HEK293T (cell line): ENCODE results near the gene CST7.

Source experiments
- CTCF ChIA-PET: fragments of 350-600 bp; formaldehyde crosslinking; extraction: SDS; loops from one replicate; lab custom pipeline; 2021; ENCODE audit warnings: antibody characterized with exemption, inconsistent platforms; lab: Yijun Ruan, JAX
- POLR2A ChIA-PET: fragments of 350-600 bp; formaldehyde crosslinking; extraction: SDS; loops from one replicate; lab custom pipeline; 2020; ENCODE audit warnings: antibody characterized with exemption, inconsistent platforms; lab: Yijun Ruan, JAX
- DNase-seq: peaks from one replicate; pipeline ENCODE4 v3.0.0; 2012; ENCODE audit warnings: mixed read lengths; ENCODE audit errors: extremely low spot score
- ARNT ChIP-seq: fragments of 450-650 bp; IDR thresholded peaks from 2 replicates; pipeline ENCODE4 v1.6.1; 2017; ENCODE audit warnings: mild to moderate bottlenecking
- BHLHE40 ChIP-seq: fragments of 450-650 bp; IDR thresholded peaks from 2 replicates; pipeline ENCODE4 v1.6.1; 2016; ENCODE audit warnings: mild to moderate bottlenecking, moderate library complexity, borderline replicate concordance
- CTBP1 ChIP-seq: fragments of 450-650 bp; IDR thresholded peaks from 2 replicates; pipeline ENCODE4 v1.6.1; 2016; ENCODE audit warnings: borderline replicate concordance
- ELF4 ChIP-seq: fragments of 450-650 bp; IDR thresholded peaks from 2 replicates; pipeline ENCODE4 v1.6.1; 2017; ENCODE audit warnings: antibody characterized with exemption
- FOXA1 ChIP-seq: fragments of 450-650 bp; IDR thresholded peaks from 2 replicates; pipeline ENCODE4 v1.6.1; 2016; ENCODE audit warnings: mild to moderate bottlenecking
- FOXK2 ChIP-seq: fragments of 450-650 bp; IDR thresholded peaks from 2 replicates; pipeline ENCODE4 v1.6.1; 2016; ENCODE audit warnings: mild to moderate bottlenecking
- FOXM1 ChIP-seq: fragments of 450-650 bp; IDR thresholded peaks from 2 replicates; pipeline ENCODE4 v1.6.1; 2017; ENCODE audit warnings: mild to moderate bottlenecking, borderline replicate concordance
- HDGF ChIP-seq: fragments of 450-650 bp; IDR thresholded peaks from 2 replicates; pipeline ENCODE4 v1.6.1; 2017; ENCODE audit warnings: antibody characterized with exemption, borderline replicate concordance
- L3MBTL2 ChIP-seq: fragments of 450-650 bp; conservative IDR thresholded peaks from 2 replicates; pipeline ENCODE4 v1.6.1; 2016; ENCODE audit warnings: mild to moderate bottlenecking
- LEF1 ChIP-seq: fragments of 450-650 bp; IDR thresholded peaks from 2 replicates; pipeline ENCODE4 v1.6.1; 2017; ENCODE audit warnings: mild to moderate bottlenecking, borderline replicate concordance
- NFRKB ChIP-seq: fragments of 450-650 bp; IDR thresholded peaks from 2 replicates; pipeline ENCODE4 v1.6.1; 2016; ENCODE audit warnings: mild to moderate bottlenecking, moderate library complexity
- SP1 ChIP-seq: fragments of 450-650 bp; IDR thresholded peaks from 2 replicates; pipeline ENCODE4 v1.6.1; 2017
- SUZ12 ChIP-seq: fragments of 450-650 bp; IDR thresholded peaks from 2 replicates; pipeline ENCODE4 v1.6.1; 2016; ENCODE audit warnings: mild to moderate bottlenecking
- TARDBP ChIP-seq: fragments of 450-650 bp; IDR thresholded peaks from 2 replicates; pipeline ENCODE4 v1.6.1; 2016
- ZNF384 ChIP-seq: fragments of 450-650 bp; IDR thresholded peaks from 2 replicates; pipeline ENCODE4 v1.6.1; 2016
- TF ChIP-seq, protein P1 (sequence below): fragments of 450-650 bp; IDR thresholded peaks from 2 replicates; pipeline ENCODE4 v1.6.1; 2016

CST7 gene

DNA sequence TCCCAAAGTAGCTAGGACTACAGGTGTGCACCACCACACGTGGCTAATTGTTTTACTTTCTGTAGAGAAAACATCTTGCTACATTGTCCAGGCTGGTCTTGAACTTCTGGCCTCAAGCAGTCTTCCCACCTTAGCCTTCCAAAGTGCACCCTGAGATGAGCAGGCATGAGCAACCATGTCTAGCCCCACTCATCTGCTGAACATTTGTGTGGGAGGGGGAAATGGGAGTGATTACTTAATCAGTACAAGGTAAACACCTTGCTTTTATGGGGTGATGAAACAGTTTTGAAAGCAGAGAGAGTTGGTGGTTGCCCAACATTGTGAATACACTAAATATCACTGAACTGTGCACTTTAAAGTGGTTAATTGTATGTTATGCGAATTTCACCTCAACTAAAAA, 38.2 kb downstream of the CST7 start:
- no peak for DNase-seq
- TF ChIP-seq CTBP1 = no peak
- TF ChIP-seq L3MBTL2 = no peak
- TF ChIP-seq LEF1 = no peak
- no peak for TF ChIP-seq TARDBP
- TF ChIP-seq, protein P1, sequence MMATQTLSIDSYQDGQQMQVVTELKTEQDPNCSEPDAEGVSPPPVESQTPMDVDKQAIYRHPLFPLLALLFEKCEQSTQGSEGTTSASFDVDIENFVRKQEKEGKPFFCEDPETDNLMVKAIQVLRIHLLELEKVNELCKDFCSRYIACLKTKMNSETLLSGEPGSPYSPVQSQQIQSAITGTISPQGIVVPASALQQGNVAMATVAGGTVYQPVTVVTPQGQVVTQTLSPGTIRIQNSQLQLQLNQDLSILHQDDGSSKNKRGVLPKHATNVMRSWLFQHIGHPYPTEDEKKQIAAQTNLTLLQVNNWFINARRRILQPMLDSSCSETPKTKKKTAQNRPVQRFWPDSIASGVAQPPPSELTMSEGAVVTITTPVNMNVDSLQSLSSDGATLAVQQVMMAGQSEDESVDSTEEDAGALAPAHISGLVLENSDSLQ = no peak
- CTCF ChIA-PET = no interaction called here
- POLR2A ChIA-PET = no interaction called here

DNA sequence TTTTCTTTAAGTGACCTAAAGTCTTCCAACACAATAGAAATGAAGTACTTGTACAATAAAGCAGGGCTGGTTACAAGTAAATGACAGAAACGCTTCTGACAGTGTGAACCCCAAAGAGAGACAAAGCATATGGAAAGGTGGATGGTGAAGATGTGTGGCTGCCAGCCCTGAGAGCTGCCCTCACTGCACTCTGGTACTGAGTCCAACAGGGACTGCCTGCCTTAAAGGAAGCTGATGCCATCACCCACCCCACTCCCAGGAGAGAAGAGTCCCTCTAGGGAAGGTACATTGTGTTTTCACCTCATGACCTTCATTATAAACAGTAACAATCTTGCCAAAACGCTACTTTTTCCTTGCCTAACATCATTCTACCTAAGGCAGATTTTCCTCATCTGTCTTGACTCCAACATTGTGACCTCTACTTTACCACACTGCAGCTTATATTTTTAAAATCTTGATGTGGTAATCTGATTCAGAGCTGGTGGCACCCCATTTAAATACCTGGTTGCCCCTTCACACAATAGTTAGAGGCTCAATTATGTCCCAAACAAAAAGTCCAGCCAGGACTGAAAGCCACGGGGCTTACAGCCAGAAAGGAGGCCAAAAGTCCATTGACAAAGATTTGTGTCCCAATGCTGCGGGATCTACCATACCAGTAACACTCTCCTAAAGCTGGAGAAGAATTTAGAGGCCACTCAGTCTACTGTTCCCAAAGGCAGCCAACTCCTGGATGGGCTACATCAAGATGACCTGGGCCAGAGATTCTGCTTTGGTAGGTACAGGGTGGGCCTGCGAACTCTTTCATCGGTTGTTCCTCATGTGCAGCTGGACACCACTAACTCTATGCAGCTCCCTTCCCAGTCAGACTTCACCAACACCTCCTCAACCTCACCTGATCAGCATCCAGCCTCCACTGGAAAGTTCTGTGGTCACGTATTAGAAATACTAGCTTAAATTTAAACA, 39.1 kb downstream of the CST7 start:
- ChIA-PET POLR2A (interaction anchor here (0.9 kb wide), 1 partner anchor 419 kb away, joined by 3 read pairs; the partner anchor contains the start of gene GINS1), CTCF (no interaction called here)
- DNase-seq = no peak
- TF ChIP-seq ELF4 (no peak), HDGF (no peak), NFRKB (no peak), FOXA1 (no peak), BHLHE40 (no peak), ZNF384 (no peak), ARNT (no peak), FOXK2 (no peak), L3MBTL2 (no peak), FOXM1 (no peak), TARDBP (no peak), SUZ12 (no peak)

DNA sequence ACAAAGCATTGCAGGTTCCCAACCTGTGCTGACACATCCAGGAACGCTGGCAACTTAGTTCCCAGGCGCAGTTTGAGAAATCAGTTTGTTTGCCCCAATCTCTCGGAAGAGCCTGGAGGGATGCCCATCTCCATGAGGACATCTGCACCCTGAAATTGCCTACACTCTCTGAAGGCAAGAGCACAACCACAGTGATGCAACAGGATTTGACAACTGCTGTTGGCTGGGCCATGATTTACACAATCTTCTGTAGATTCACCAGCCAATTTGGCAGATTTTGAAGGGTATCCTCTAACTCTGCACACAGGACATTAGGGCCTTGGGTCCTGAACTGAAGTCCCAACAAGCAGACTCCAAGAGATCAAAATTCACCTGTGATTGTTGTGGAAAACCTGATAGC, 40.1 kb downstream of the CST7 start:
- CTCF ChIA-PET = no interaction called here
- POLR2A ChIA-PET = interaction anchor here (0.9 kb wide), 1 partner anchor 418 kb away, joined by 3 read pairs; the partner anchor contains the start of gene GINS1
- DNase-seq = no peak
- TF ChIP-seq ELF4 (no peak), FOXK2 (no peak), ARNT (no peak), SUZ12 (no peak), FOXM1 (no peak), FOXA1 (no peak), LEF1 (no peak), CTBP1 (no peak), NFRKB (no peak), TARDBP (no peak), BHLHE40 (no peak)
- TF ChIP-seq, protein P1 = no peak

DNA sequence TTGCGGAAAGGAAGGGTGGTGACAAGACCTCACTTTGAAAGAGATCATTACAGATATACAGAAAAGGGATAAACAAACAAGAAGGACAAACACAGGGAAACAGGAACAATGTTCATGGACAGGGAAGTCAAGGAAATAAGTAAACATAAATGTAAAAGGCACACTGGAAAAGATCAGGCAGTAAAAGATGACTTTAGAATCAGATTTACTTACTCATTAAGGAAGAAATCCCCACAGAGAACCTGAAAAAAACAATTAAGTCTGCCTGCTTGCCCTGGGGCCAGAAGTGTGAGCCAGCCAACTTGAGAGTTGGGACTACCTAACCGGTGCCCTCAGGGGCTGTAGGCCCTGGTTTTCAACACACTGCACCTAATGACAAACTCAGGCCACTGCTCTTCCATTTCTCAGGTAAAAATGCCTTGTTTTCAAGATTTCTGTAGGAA, 41.8 kb downstream of the CST7 start:
- ChIA-PET POLR2A (no interaction called here), CTCF (interaction anchor here (0.9 kb wide), 1 partner anchor 65 kb away, joined by 3 read pairs; no protein-coding TSS in a partner anchor)
- TF ChIP-seq TARDBP (no peak), CTBP1 (no peak), ELF4 (no peak), SP1 (no peak), LEF1 (no peak), L3MBTL2 (no peak), FOXK2 (no peak), ZNF384 (no peak), NFRKB (no peak), ARNT (no peak), HDGF (no peak), FOXA1 (no peak), SUZ12 (no peak)
- no peak for DNase-seq

DNA sequence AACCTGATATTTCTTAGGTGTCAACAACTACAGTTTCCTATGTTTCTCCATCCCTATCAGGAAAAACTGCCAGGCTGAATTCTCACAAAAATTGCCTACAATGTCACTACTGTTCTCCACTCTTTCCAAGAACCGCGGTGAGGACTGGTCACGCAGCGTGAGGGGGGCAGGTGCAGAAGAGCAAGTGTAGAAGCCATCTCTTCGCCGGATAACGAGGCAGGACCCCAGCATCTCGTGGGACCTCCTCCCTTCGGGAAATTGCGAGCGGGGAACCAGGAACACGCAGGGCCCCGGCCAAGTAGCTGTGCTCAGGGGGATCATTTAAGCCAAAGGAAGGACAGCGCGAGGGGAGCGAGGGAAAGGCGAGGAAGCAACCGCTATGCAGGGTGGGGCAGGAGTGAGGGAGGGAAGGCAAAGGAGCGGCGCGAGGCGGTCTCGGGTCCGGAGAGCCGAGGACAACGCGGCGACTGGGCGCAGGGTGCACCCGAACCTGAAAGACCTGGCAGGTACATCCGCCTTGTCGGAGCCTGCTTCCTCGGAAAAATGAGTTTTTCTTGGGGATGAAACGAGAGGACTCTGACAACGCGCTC, 42.9 kb downstream of the CST7 start:
- CTCF ChIA-PET = interaction anchor here (4.7 kb wide), 1 partner anchor 72 kb away, joined by 33 read pairs; no protein-coding TSS in a partner anchor
- POLR2A ChIA-PET = no interaction called here
- peak; percentile 49 for DNase-seq
- TF ChIP-seq FOXK2 (no peak), L3MBTL2 (peak; percentile 19; the same call in 1 of the 2 replicates)

DNA sequence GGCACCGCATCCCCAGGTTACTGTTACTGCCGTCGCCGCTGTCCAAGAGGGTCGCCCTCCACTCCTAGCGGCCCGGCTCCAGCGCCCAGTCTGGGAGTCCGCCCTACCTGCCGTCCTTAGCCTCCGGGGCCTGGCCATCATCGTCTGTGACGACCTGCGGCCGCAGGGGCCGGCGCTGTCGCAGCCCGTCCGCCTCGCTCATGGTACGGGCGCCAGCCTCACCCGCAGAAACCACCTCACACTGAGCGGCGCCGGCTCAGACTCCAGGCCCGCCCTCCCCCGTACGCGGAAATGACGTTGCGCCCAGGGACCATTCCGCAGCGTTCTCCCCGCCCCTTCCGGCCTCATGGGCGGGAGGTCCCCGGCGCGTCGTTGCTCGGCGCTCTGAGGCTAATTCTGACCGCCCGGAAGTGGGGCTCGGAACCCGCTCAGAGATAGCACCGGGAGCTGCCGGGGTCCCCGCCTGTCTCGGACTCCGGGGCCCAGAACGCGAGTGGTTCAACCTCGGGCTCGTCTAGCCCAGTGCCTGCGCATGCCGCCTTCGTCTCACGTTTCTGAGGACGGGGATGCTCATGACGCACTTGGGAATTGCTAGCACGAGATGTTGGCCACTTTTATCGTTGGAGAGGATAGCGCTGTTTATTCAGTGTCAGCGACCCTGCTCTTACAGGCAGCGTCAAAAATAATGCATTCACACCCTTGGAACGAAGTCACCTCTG, 43.6 kb downstream of the CST7 start, which contains the start of gene APMAP:
APMAP (minus strand) TSS at position 265 of the 719 bp plus-strand sequence; CDS start at position 202, 63 bp downstream.
- ChIA-PET POLR2A (interaction anchor here (0.6 to 1.5 kb wide), 4 partner anchors 61 to 415 kb away, joined by 3 to 4 read pairs (median 4); partner anchors contain the start of gene GINS1), CTCF (interaction anchor here (1.9 to 4.7 kb wide), 2 partner anchors 67 to 71 kb away, joined by 7 to 33 read pairs; no protein-coding TSS in a partner anchor)

More for the DNA sequence above, 43.6 kb downstream of the CST7 start, which contains the start of gene APMAP:
- TF ChIP-seq NFRKB (no peak), ELF4 (peak; percentile 86), TARDBP (no peak), FOXM1 (no peak), BHLHE40 (no peak), FOXA1 (no peak), SUZ12 (no peak), FOXK2 (no peak), ZNF384 (no peak), ARNT (no peak), SP1 (no peak), L3MBTL2 (peak; percentile 96)
- TF ChIP-seq, protein P1 = no peak
- peak; percentile 94 for DNase-seq
